ENCODE results near the gene SLC39A5. TPM values are rescaled to one million over a fixed set of nuclear protein-coding genes. Genes with fewer than 3 reads are reported as not detected.
A peak's percentile ranks its signal among the peaks of the same experiment; 100 is the strongest.

SLC39A5 gene
- total and polyA plus RNA-seq, 2 of the 13 experiments (the other 11 are each of a cell fraction or from before 2014, with no cell fraction given): 59.7 to 101 TPM

DNA sequence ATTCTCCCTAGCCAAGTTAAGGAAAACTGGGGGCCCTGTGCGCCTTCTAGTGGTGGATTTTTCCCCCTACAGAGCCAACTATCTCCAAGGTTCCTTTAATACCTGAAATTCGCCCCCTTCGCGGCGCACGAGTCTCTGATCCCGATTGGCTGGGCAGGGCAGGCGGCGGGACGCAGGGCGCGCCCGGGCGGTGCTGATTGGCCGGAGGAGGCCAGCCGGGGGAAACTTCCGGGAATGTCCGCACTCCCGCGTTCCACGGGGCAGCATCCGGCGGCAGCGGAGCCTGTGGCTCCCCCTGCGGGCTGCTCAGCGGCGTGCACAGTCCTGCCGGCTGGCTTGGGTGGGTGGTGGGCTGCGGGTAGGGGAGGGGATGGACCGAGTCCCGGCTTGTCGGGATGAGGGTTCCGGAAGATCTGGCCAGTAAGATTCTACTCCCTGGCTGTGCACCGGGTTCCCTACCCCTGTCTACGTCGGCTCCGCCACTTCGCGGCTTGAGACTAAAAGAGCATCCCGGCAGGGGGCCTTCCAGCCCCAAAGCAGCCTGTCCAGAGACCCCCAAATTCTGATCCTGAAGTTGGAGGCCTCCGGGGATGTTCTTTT is 5.6 kb upstream of the SLC39A5 start, which contains the start of gene NABP2 (continued):
- TF ChIP-seq, protein P1, sequence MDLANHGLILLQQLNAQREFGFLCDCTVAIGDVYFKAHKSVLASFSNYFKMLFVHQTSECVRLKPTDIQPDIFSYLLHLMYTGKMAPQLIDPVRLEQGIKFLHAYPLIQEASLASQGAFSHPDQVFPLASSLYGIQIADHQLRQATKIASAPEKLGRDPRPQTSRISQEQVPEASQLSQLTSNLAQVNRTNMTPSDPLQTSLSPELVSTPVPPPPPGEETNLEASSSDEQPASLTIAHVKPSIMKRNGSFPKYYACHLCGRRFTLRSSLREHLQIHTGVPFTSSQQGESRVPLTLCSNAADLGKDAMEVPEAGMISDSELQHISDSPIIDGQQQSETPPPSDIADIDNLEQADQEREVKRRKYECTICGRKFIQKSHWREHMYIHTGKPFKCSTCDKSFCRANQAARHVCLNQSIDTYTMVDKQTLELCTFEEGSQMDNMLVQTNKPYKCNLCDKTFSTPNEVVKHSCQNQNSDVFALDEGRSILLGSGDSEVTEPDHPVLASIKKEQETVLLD (CRISPR knock-in tag; IDR thresholded peaks at IDR 0.05; ENCODE audit: low read depth): 0 out of 2 replicates have a peak, but pooled peaks have one; percentile 42
- TF ChIP-seq NFE2L1 (CRISPR knock-in tag; IDR thresholded peaks at IDR 0.05; ENCODE audit: borderline replicate concordance): no peak
- TF ChIP-seq, protein P2, sequence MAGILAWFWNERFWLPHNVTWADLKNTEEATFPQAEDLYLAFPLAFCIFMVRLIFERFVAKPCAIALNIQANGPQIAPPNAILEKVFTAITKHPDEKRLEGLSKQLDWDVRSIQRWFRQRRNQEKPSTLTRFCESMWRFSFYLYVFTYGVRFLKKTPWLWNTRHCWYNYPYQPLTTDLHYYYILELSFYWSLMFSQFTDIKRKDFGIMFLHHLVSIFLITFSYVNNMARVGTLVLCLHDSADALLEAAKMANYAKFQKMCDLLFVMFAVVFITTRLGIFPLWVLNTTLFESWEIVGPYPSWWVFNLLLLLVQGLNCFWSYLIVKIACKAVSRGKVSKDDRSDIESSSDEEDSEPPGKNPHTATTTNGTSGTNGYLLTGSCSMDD (CRISPR knock-in tag; IDR thresholded peaks at IDR 0.05): no peak
- peak; percentile 84 for TF ChIP-seq HDAC1 (CRISPR knock-in tag; IDR thresholded peaks at IDR 0.05)
- peak; percentile 78 for TF ChIP-seq YY1 (IDR thresholded peaks at IDR 0.05; ENCODE audit: insufficient read depth, insufficient replicate concordance, low read depth, low read length)
- TF ChIP-seq, protein P3, sequence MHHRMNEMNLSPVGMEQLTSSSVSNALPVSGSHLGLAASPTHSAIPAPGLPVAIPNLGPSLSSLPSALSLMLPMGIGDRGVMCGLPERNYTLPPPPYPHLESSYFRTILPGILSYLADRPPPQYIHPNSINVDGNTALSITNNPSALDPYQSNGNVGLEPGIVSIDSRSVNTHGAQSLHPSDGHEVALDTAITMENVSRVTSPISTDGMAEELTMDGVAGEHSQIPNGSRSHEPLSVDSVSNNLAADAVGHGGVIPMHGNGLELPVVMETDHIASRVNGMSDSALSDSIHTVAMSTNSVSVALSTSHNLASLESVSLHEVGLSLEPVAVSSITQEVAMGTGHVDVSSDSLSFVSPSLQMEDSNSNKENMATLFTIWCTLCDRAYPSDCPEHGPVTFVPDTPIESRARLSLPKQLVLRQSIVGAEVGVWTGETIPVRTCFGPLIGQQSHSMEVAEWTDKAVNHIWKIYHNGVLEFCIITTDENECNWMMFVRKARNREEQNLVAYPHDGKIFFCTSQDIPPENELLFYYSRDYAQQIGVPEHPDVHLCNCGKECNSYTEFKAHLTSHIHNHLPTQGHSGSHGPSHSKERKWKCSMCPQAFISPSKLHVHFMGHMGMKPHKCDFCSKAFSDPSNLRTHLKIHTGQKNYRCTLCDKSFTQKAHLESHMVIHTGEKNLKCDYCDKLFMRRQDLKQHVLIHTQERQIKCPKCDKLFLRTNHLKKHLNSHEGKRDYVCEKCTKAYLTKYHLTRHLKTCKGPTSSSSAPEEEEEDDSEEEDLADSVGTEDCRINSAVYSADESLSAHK (CRISPR knock-in tag; IDR thresholded peaks at IDR 0.05; ENCODE audit: borderline replicate concordance): no peak
- no peak for TF ChIP-seq ZFP36L1 (CRISPR knock-in tag; IDR thresholded peaks at IDR 0.05)
- TF ChIP-seq ZFP82 (CRISPR knock-in tag; IDR thresholded peaks at IDR 0.05; ENCODE audit: borderline replicate concordance): 0 out of 2 replicates have a peak, but pooled peaks have one; percentile 38
- no peak for TF ChIP-seq ZNF773 (CRISPR knock-in tag; IDR thresholded peaks at IDR 0.05; ENCODE audit: borderline replicate concordance)
- peak; percentile 67; the same call in 1 of the 2 replicates for TF ChIP-seq ZNF709 (CRISPR knock-in tag; IDR thresholded peaks at IDR 0.05)
- no peak for TF ChIP-seq ZNF382 (CRISPR knock-in tag; IDR thresholded peaks at IDR 0.05; ENCODE audit: borderline replicate concordance)
- TF ChIP-seq ZNF841 (CRISPR knock-in tag; IDR thresholded peaks at IDR 0.05; ENCODE audit: borderline replicate concordance): no peak
- TF ChIP-seq ZNF83 (CRISPR knock-in tag; IDR thresholded peaks at IDR 0.05; ENCODE audit: borderline replicate concordance): no peak
- peak; percentile 70; the same call in 1 of the 2 replicates for TF ChIP-seq HOXA5 (CRISPR knock-in tag; IDR thresholded peaks at IDR 0.05)
- no peak for TF ChIP-seq ZNF839 (CRISPR knock-in tag; IDR thresholded peaks at IDR 0.05; ENCODE audit: borderline replicate concordance)
- TF ChIP-seq, protein P4, sequence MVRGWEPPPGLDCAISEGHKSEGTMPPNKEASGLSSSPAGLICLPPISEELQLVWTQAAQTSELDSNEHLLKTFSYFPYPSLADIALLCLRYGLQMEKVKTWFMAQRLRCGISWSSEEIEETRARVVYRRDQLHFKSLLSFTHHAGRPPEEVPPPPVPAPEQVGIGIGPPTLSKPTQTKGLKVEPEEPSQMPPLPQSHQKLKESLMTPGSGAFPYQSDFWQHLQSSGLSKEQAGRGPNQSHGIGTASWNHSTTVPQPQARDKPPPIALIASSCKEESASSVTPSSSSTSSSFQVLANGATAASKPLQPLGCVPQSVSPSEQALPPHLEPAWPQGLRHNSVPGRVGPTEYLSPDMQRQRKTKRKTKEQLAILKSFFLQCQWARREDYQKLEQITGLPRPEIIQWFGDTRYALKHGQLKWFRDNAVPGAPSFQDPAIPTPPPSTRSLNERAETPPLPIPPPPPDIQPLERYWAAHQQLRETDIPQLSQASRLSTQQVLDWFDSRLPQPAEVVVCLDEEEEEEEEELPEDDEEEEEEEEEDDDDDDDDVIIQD (CRISPR knock-in tag; IDR thresholded peaks at IDR 0.05; ENCODE audit: low read depth): peak; percentile 57; the same call in 1 of the 2 replicates
- TF ChIP-seq KDM4B (CRISPR knock-in tag; IDR thresholded peaks at IDR 0.05): no peak
- TF ChIP-seq, protein P5, sequence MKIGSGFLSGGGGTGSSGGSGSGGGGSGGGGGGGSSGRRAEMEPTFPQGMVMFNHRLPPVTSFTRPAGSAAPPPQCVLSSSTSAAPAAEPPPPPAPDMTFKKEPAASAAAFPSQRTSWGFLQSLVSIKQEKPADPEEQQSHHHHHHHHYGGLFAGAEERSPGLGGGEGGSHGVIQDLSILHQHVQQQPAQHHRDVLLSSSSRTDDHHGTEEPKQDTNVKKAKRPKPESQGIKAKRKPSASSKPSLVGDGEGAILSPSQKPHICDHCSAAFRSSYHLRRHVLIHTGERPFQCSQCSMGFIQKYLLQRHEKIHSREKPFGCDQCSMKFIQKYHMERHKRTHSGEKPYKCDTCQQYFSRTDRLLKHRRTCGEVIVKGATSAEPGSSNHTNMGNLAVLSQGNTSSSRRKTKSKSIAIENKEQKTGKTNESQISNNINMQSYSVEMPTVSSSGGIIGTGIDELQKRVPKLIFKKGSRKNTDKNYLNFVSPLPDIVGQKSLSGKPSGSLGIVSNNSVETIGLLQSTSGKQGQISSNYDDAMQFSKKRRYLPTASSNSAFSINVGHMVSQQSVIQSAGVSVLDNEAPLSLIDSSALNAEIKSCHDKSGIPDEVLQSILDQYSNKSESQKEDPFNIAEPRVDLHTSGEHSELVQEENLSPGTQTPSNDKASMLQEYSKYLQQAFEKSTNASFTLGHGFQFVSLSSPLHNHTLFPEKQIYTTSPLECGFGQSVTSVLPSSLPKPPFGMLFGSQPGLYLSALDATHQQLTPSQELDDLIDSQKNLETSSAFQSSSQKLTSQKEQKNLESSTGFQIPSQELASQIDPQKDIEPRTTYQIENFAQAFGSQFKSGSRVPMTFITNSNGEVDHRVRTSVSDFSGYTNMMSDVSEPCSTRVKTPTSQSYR (CRISPR knock-in tag; IDR thresholded peaks at IDR 0.05; ENCODE audit: borderline replicate concordance): no peak; the same call in 1 of the 2 replicates
- TF ChIP-seq SMC3 (IDR thresholded peaks at IDR 0.05; ENCODE audit: low read length): peak; percentile 46
- no peak for TF ChIP-seq ZNF230 (CRISPR knock-in tag; IDR thresholded peaks at IDR 0.05)

Data from HepG2 (cell line).